Stimulated activated CD8-positive, alpha-beta memory T cell treated with anti-CD3 and anti-CD28 coated beads, Interleukin-2, amount 100 ng/mL, for 48 hours (primary cell): Measurements from ENCODE around the gene EYA4.
"Not testable (repeated sequence)": the region's sequence is repeated elsewhere in the genome, so short reads cannot be mapped to it uniquely, and the experiment has no call there.

ENCODE experiments used
- DNase-seq, 2 donors: peaks; one replicate each; pipeline ENCODE4 v3.0.0-alpha.2; 2020; ENCODE audit warnings: low read depth in 2 of 2

The EYA4 gene

GRCh38 chr6:133352046-133352445 is 110.9 kb downstream of the EYA4 start:
- no peak for DNase-seq

GRCh38 chr6:133353061-133353460 is 111.9 kb downstream of the EYA4 start:
- no peak for DNase-seq

- DNase-seq: no peak
Observed at GRCh38 chr6:133355922-133356321, 114.8 kb downstream of the EYA4 start.

- DNase-seq: no peak
Observed at GRCh38 chr6:133358574-133359150, 117.5 kb downstream of the EYA4 start.

- no peak for DNase-seq
Observed at GRCh38 chr6:133359256-133359655, 118.1 kb downstream of the EYA4 start.

GRCh38 chr6:133359760-133360159 is 118.6 kb downstream of the EYA4 start:
- DNase-seq: no peak

GRCh38 chr6:133360194-133360593 is 119.0 kb downstream of the EYA4 start:
- no peak for DNase-seq

- no peak for DNase-seq
Observed at GRCh38 chr6:133362813-133363212, 121.7 kb downstream of the EYA4 start.

GRCh38 chr6:133368664-133369063 is 127.5 kb downstream of the EYA4 start:
- no peak for DNase-seq

- DNase-seq: no peak
Observed at GRCh38 chr6:133369773-133370272, 128.7 kb downstream of the EYA4 start.

- DNase-seq: no peak
Observed at GRCh38 chr6:133376743-133377142, 135.6 kb downstream of the EYA4 start.

GRCh38 chr6:133377219-133377618 is 136.1 kb downstream of the EYA4 start:
- DNase-seq: no peak

- DNase-seq: no peak
Observed at GRCh38 chr6:133380047-133380446, 138.9 kb downstream of the EYA4 start.

- no peak for DNase-seq
Observed at GRCh38 chr6:133380723-133381122, 139.6 kb downstream of the EYA4 start.

- no peak for DNase-seq
Observed at GRCh38 chr6:133388731-133389130, 147.6 kb downstream of the EYA4 start.

- DNase-seq: no peak
Observed at GRCh38 chr6:133390168-133390567, 149.0 kb downstream of the EYA4 start.

GRCh38 chr6:133392015-133392414 is 150.9 kb downstream of the EYA4 start:
- DNase-seq: no peak

- DNase-seq: no peak
Observed at GRCh38 chr6:133392641-133393040, 151.5 kb downstream of the EYA4 start.

GRCh38 chr6:133393891-133394290 is 152.7 kb downstream of the EYA4 start:
- DNase-seq: no peak

- no peak for DNase-seq
Observed at GRCh38 chr6:133394630-133395029, 153.5 kb downstream of the EYA4 start.

GRCh38 chr6:133396233-133396983 is 155.3 kb downstream of the EYA4 start:
- no peak for DNase-seq

GRCh38 chr6:133396984-133397348 is 155.8 kb downstream of the EYA4 start:
- no peak for DNase-seq

- DNase-seq: not testable (repeated sequence)
Observed at GRCh38 chr6:133397601-133398000, 156.4 kb downstream of the EYA4 start.

GRCh38 chr6:133399426-133399825 is 158.3 kb downstream of the EYA4 start:
- no peak for DNase-seq
